Fibroblast of upper back skin (primary cell): ENCODE results near the gene OPN1SW.

Source experiments
- DNase-seq: peaks from one replicate; pipeline ENCODE4 v3.0.0-alpha.2; 2013

OPN1SW gene

DNA sequence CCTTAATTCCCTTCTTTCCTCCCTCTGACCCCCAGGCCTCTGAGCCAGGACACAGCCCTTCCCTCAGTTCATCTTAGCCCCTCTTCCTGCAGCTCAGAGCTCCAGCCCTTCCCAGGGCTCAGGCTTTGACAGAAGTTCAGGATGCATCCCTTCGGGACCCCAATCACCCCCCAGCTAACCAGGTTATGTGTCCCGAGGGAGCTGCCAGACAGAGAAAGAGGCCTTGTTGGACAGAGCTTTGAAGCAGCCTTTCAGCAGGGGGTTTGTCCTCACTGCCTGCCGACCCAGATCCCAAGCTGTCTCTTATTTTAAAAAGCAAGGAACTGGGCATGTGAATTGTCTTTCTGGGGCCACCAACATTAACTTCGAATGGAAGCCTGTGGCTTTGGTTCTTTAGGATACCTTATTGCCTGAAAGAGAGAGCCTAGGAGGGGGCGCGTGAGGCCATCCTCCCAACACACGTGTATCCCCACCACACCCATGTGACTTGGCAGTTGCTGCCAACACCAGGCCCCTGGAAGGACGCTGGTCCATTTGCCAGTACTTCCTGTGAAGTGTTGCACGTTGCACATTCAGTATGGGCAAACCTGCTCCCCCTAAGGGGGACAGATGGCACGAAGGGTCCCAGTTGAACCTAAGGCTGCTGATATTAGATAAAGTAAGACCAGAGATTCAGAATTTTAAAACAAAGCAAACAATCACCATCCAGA lies 17.0 kb upstream of the OPN1SW start:
- no peak for DNase-seq

DNA sequence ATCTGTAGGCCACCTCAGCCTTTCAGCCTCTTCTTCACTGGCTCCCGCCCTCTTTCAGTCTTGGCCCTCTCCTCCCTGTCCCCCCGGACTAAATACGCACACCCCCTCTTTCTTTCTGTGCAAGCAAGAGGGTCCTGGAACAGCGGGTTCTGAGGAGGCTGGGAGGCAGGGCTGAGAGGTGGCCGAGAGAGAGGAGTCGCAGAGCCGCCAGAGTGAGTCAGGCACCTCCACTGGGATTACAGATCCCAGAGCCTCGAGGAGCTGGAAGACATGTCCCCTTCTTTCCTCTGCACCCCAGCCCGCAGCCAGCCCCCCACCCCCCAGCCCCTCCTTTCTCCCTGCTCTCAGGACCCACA lies 16.4 kb upstream of the OPN1SW start:
- DNase-seq = no peak

DNA sequence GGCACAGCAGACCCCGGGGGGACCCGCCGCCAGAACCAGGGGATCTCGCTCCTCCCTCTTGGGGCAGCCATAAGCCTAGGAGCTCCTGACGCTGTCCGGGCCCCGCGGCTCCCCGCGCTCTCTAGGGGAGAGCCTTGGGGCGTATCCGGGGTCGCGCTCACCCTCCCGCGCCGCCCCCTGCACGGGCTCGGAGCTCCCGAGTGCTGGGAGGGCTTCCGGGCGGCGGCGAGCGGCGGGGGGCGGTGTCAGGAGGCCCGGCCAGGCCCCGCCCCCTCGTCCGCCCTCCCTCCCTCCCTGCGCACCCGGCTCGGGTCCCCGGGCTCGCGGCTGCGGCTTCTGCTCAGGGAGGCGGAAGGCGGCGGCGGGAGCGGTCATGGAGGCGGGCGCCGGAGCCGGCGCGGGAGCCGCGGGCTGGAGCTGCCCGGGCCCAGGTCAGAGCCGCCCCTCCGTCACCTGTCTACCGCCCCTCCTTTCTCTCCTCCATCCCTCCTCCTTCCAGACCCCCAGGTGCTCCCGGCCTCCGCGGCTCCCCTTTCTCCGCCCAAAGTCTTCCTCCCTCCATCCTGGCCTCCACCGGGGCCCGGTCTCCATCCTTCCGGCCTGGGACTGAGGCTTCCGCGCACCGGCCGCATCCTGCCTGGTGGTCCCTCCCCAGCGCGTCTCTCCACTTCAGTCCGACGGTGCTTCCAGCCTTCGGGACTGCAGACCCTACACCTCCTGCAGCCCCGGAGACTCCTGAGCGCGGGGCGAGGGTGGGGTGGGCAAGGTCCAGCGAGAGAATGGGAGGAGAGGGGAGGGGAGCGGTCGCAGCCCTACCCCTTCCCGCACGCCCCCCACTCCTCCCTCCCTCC lies 15.8 kb upstream of the OPN1SW start, which contains the start of gene CCDC136:
TSS of gene CCDC136 (plus strand) at position 848 of the 851 bp plus-strand sequence. CDS start 444 bp downstream, outside the sequence.
- DNase-seq = peak; percentile 64

DNA sequence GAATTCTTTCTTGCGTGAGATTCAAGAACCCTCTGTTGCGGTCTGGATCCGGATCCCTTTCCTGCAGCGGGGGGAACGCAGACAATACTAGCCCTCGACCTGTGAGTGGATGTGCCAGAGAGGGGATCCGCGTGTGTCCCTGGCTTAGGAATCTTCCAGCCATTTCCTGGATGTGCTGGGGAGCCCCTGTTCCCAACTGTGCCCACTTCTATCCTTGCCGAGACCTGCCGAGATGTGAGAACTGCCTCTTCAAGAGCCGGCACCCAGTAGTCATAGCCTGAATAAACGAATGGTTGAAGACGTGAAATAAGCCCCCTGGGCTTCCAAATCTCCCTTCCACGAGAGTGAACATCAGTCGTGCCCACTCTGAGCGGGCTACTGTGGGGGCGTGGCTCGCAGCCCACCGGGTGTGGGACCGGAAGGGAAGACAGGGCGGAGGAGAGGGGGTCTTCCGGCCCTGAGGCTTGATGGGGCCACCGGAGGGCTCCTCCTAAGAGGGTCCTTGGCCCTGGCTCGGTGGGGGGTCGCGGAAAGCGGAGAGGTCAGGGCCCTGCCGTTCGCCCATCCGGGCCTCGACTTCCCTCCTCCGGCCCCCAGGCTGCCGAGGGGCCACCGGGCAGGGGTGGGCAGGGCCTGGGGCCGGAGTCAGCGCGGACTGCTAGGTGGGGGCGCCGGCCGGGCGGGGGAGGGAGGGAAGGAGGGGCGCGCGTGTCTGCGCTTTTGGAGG lies 14.9 kb upstream of the OPN1SW start:
- DNase-seq = no peak

DNA sequence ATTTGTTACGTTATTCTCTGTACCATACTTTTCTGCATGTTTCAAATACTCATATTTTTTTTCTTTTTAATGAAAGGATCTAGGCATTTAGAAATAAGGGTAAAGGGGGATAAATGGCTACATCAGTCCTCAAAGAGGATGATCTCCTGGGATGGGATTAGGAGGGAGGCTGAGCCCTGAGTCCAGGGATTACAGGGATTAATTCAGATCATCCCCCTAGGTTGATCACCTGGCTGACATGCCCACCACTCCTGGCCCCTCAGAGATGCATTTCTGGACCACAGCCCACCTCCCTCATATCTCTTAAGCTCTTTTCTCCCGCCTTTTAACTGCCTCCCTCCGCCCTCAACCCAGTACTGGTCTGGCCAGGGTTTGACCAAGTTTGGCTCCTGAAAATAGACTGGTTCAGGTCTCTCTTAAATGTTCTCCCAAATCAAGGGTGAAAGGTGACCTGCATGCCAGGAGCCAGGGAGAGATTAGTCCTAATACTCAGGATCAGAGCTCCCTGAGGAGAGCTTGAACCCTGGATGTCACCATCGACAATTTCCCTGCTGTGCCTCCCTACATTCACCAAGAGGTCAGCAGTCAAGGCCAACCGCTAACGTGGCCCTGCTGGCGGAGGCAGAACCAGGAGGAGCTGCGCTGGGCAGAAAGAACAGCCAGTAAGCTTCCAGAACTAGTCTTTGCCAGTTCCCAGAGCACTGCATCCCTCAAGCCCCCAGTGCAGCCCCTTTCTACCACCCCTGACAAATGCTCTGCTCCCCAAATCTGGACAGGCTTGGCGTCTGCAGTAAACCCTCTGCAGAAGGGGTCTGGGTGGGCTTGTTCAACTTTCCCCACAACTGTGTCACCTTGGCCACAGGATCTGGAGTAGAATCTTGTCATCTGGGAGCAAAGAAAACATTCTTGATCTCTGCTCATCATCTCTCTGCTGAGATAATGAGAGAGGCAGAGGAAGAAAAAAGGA lies 13.1 kb upstream of the OPN1SW start:
- no peak for DNase-seq

DNA sequence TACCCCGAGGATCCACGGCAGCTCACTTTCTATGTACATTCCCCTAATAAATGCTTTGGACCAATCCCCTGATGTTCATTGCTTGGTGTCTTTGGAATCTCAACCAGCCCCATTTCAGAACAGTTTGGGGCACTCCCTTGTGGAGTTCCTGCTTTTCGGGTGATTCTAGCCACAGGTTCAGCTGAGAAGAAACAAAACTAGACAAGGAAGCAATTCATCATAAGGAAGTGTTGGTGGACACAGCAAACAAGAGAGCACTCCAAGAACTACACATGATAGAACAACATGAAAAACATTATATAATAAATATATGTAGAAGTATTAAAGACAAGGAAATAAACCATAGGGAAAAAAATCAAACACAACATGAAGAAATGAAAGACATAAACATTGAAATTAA lies 10.1 kb upstream of the OPN1SW start:
- no peak for DNase-seq

DNA sequence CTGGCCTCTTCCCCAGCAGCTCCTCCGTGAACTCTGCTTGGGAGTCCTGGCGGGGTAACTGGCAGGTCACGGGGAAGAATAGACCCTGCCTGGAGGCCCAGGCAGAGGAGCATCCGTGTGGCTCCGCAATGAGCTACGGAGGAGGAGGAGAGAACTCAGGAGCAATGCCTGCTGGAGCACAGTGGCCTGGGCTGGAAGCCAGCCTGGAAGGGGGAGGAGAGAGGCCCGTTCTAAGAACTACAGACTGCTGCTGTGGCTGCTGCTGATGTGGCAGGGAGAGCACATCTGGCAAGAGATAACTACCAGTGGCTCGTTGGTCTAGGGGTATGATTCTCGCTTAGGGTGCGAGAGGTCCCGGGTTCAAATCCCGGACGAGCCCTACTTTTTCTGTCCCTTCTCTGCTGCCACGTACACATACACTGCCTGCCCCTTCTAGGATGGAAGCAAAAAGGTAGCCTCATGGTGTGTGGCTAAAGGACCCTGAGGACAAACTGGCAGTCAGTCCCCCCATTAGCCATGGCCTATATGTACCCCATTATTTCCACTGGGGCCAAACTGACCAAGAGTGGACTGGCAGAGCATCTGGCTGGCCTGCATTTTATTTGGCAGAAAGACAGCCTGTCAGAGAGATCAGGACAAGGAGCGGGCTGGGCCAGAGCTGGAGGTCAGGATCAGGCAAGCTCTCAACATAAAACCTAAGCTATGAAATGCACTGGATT lies 7.7 kb upstream of the OPN1SW start:
- peak; percentile 92 for DNase-seq

DNA sequence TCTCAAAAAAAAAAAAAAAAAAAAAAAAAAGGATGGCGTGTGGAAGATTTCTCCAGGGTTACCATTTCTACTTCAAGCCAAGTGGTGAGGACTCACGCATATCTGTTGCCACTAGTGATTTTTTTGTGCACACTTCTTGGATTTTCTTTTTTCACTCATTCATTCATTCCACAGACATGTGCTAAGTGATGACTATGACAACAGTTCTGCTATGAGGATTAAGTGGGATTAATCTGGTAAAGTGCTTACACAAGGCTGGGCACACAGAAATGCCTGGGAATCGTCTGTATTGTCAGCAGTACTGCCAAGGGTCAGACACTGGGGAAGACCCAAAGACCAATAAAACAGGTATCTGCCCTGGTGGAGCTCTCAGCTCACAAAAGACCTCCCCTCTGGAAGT lies 6.3 kb upstream of the OPN1SW start:
- no peak for DNase-seq

DNA sequence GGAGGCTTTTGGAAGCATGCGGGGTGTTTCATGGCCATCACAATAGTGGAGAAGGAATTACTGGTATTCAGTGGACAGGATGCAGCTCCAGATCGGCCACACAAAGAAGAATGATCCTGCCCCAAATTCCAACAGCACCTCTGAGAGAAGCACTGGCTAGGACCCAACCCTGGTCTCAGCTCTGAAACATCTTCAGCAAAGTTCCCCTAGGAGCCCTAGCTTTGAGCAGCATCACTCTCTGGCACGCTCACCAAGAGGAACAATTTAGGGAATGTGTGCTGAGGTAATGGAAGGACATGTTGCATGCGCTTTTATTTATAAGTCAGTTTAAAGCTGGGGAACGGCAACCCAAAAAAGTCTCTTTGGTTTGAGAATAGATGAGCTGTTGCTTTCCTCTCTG lies 5.5 kb upstream of the OPN1SW start:
- DNase-seq = peak; percentile 93

DNA sequence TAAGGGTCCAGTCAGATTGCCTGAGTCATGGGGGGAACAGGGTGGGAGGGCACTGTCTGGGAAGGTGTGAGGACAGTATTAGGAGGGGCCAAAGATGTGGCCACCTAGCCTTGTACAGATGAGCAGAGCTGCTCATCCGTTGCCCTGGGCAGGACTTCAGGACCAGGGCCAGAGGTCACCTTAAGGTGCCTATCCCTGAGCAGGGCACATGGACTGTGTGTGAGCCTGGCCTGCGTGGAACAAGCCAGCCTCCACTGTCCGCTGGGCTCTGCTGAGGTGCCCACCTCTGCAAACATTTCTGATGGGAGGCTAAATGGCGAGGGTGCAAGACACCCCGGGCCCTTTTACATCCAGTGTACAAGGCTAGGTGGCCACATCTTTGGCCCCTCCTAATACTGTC lies 3.4 kb upstream of the OPN1SW start:
- DNase-seq = no peak

DNA sequence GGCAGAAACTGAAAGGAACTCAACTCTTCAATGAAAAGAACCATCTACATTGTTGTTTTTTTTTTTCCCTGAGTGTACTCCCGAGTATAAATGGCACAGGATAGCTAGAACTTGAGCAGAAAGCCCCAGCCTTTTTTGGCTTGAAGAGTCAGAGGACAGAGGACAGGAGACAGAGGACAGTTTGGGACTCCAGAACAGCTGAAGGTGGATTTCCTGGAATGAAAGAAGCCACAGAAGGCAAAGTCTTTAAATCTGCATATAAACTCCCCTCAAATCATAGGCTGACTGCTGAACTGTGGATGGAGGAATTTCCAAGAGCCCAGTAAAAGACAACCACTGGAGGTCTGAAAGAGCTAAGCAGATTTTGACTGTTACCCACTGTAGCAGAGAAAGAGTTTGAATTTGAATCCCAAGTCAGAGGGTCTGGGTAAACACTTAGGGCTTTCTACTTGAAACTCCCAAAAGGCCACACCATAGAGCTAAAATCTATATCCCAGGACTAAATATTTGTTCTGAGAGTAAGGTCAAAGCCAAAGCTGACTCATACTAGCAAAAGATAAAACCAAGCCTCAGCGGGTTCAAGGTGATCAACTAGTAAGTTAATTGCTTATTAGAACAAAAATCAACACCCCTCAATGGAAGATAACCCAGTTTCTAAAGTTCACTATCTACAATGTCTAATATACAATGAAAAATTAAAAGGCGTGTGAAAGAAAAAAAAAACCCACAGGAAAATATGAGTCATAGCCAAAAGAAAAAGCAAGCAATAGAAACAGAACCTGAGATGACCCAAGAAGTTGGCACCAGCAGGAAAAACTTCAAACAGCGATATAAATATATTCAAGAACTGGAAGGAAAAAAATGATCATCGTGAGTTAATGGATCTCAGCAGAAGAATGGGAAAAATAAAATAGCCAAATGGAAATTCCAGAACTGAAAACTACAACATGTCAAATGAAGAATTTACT lies 1.8 kb upstream of the OPN1SW start:
- DNase-seq = no peak

DNA sequence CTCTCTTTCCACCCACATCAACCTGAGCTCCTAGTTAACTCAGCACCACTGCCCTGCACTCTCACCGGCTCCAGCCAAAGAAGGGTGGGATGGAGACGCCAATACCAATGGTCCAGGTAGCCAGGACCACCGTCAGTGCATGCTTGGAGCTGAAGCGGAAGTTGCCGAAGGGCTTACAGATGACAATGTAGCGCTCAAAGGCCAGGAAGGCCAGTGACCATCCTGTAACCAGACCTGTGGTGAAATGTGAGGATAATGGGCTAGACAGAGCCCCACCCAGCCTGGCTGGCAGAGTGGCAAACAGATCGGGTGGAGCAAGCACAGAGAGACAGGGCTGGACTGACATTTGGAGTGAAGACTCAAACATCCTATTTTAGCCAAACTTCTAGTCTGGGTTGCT lies 673 bp downstream of the OPN1SW start:
- DNase-seq = no peak

DNA sequence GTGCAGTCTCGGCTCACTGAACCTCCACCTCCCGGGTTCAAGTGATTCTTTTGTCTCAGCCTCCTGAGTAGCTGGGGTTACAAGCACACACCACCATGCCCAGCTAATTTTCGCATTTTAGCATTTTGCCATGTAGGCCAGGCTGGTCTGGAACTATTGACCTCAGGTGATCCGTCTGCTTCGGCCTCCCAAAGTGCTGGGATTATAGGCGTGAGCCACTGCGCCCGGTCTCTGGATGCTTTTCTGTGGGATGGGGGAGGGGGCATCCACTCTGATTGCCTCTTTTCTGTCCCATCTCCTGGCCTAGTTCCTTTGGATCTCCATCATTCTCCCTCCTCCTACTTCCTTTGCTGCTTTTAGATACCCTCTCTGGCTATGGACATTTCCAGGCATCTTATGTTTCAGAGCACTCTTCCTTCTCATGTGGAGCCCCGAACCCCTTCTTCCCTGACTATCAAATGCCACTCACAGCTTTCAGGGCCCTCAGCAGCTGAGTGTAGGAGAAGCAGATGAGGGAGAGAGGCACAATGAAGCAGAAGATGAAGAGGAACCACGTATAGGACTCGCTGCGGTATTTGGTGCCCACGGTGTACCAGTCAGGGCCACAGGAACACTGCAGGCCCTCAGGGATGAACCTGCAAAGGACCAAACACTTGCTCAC lies 1.4 kb downstream of the OPN1SW start:
- DNase-seq = no peak

DNA sequence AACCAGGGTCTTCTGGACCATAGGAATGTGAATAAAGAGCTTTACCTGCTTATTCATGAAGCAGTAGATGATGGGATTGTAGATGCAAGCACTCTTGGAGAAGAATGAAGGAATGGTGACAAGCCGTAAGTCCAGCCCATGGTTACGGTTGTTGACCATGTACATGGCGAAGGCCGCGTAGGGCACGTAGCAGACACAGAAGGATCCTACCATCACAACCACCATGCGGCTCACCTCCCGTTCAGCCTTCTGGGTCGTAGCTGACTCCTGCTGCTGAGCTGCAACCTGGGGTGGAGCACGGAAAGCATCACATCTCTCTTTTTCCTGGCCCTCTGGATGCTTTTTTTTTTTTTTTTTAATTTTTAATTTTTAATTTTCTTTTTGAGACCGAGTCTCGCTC lies 2.0 kb downstream of the OPN1SW start:
- no peak for DNase-seq

DNA sequence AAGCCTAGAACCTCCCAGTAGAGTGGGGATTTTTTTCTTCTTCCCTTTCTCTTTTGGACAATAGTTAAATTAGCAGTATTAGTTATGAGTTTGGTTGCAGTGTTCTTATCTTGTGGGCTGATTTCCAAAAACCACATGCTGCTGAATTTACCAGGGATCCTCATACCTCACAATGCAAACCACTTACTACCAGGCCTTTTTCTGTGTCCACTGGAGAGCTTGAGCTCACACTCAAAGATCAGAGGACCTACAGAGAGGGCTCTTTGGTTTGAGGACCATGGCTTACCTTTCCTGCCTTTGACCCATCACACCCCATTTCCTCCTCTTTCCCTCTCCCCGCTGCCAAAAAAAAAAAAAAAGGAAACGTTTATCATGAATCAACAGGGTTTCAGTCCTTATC lies 5.4 kb downstream of the OPN1SW start:
- DNase-seq = no peak

DNA sequence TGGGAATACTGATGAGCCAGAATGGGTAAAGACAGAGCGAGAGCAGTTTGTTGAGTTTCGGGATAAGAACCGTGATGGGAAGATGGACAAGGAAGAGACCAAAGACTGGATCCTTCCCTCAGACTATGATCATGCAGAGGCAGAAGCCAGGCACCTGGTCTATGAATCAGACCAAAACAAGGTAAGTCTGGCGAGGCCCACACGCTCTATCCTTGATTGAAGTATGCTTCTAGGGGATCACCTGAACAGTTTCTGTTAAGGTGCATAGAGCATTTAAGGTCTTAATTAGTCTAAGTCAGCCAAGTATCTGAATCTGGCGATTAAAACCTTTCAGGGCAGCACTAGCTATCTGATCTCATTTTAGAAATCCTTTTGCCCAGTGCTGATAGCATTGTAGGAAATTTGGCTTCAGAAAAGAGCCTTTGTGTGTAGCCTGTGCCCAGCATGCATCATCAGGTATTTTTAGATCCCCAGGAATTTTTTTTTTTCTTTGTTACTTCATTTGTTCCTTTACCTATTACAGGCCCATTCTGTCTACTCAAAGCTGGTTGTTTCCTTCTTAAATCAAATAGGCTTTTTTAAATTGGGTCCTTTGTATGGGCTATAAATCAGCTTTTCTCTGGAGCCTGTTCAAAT lies 8.0 kb downstream of the OPN1SW start:
- DNase-seq = no peak

DNA sequence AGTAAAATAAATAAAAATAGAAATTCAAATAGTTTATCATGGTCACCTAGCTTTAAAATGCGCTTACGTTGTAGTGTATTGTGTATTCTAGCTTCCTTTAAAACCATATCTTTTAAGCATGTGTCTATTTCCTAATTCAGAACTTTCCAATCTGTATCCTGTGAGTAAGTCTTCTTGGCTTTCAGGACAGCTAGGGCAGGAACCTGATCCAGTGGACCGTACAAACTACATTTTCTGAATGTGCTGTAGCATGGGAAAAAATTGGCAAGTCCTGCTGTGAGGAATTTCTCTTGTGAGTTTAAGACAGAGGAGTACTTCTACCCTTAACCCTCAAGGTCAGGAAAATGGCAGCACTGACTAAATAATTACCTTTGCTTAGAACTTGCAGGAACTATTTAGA lies 12.1 kb downstream of the OPN1SW start:
- no peak for DNase-seq

DNA sequence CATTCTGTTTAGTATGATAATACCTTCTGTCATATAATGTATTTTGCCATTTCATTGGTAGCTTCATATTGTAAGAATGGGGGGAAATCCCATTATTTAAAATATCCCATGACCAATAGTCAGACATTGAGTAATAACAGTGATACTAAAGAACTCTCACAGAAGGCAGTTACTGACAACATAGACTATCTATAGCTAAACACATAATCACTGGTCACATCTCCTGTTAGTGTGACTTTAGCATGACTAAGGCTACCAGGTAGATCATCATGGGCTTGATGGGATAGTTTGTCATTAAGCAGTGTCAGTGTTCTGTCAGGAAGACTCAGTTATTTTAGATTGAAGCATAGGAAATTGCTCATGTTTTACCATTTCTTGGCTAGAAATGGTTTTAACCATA lies 16.4 kb downstream of the OPN1SW start:
- no peak for DNase-seq

DNA sequence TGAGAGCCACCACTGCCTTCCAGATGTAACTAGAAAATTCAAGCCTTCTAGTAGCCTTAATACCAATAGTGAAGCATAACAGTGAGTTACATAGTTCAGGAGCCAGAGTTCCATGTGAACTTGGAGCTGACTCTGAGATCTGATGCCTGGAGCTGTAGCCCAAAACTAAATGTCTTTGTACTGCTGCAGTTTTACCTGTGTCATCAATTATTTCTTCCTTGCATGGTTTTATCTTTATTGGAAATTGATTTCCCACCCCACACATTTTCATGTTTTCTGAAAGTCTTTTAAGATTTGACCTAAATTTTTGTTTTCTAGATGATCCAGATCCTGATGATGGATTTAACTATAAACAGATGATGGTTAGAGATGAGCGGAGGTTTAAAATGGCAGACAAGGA lies 17.0 kb downstream of the OPN1SW start:
- DNase-seq = no peak

DNA sequence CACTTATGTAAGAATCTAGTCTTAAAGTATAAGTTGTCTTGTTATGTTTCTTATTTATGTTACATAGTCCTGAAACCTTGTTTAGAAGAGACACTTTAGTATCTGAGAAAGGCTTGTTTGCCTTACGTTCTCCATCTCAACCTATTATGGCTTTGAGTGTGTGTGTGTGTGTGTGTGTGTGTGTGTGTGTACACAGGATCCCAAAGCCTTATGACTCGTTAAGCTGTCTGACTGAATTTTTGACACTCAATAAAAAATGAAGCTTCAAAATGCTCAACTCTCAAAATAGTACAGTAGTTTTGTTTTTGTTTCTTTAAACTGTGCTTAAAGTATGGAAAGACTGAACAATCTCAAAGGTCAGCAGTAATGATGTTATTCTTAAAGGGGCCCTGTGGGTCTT lies 18.4 kb downstream of the OPN1SW start:
- no peak for DNase-seq
